ENCODE measurements around the gene PTAFR.

GRCh38 chr1:28136922-28137613 lies 39.4 kb downstream of the PTAFR start:
- TF ChIP-seq CTCF (IDR thresholded peaks at IDR 0.05) (no peak), EP300 (IDR thresholded peaks at IDR 0.05) (no peak), POLR2AphosphoS5 (IDR thresholded peaks at IDR 0.05) (no peak)
